Peyer's patch (tissue), 4 donors: ENCODE data around the gene CDK5. TPM values are rescaled to one million over a fixed set of nuclear protein-coding genes. Genes with fewer than 3 reads are reported as not detected.
"Not testable (repeated sequence)": the region's sequence is repeated elsewhere in the genome, so short reads cannot be mapped to it uniquely, and the experiment has no call there.

Experiments used
- DNase-seq, 3 donors: peaks; one replicate each; pipeline ENCODE4 v3.0.0-alpha.2; 2017 to 2019
- H3K27ac ChIP-seq, 4 donors: fragments of 200-600 bp; sonication (generic); one replicate each; pipeline ENCODE4 v1.5.1; 2016 to 2019
- H3K27me3 ChIP-seq, 2 donors: fragments of 200-600 bp; sonication (generic); one replicate each; pipeline ENCODE4 v1.5.1; 2019
- H3K36me3 ChIP-seq, 3 donors: fragments of 200-600 bp; sonication (generic); one replicate each; pipeline ENCODE4 v1.5.1; 2016 to 2019
- H3K4me1 ChIP-seq, 4 donors: fragments of 200-600 bp; sonication (generic); one replicate each; pipeline ENCODE4 v1.5.1; 2016 to 2019
- H3K4me3 ChIP-seq, 4 donors: fragments of 200-600 bp; sonication (generic); 1 replicate in 3 of 4; 2 replicates in 1 of 4; pipeline ENCODE4 v1.5.1; 2016 to 2019; ENCODE audit warnings: mild to moderate bottlenecking in 1 of 4
- H3K9me3 ChIP-seq, 4 donors: fragments of 200-600 bp; sonication (generic); one replicate each; pipeline ENCODE4 v1.5.1; 2016 to 2019; ENCODE audit warnings: mild to moderate bottlenecking in 1 of 4
- POLR2A ChIP-seq, 2 donors: fragments of 450-650 bp; IDR thresholded peaks; one replicate each; pipeline ENCODE4 v1.5.1; 2017; ENCODE audit warnings: antibody characterized with exemption in 2 of 2, mild to moderate bottlenecking in 2 of 2, moderate library complexity in 2 of 2
- total RNA-seq, 4 donors: library from RNA; depleted of rRNA; stranded (reverse); fragments of >200 nt; gene quantifications; one replicate each; pipeline ENCODE4 v1.1.0, GENCODE V29; 2016
- TF ChIP-seq, protein P1 (sequence below), 6 experiments: fragments of 450-650 bp in 4 of 6; fragments of 200-600 bp in 2 of 6; sonication (generic) in 1 of 6; IDR thresholded peaks; one replicate each; pipeline ENCODE4 v1.5.1; 2017 to 2019; ENCODE audit warnings: antibody characterized with exemption in 6 of 6, mild to moderate bottlenecking in 3 of 6, moderate library complexity in 1 of 6

Gene CDK5
- total RNA-seq, 4 donors from 2014 or later = 6.9 to 15.4 (median 13.8) TPM

DNA sequence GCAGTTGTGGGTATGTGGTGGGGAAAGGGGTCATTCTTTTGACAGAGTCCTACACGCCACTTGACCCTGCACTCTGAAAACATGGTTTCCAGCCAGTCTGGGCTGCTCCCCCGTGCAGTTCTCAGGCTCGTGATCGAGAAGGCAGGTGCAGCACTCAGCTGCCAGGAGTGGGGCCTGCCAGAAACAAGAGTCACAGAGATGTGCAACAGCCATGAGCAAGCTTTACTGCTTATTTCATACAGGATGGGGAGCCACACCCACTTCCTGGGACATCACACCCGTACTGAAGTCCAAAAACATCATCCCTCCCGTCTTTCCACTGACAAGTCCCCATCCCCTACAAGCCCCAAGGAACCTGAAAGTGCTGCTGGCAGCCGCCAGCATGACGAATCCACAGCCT, 42.7 kb downstream of the CDK5 start:
- Histone ChIP-seq H3K36me3 (no peaks in the 10 kb centered on the region), H3K27ac (peak overlapping the region in 1 of 4 donors; percentile 72), H3K27me3 (no peaks in the 10 kb centered on the region), H3K9me3 (no peaks in the 10 kb centered on the region), H3K4me3 (no peak overlapping the region), H3K4me1 (peaks cover 6 to 43% (median 17%) of the 10 kb centered on the region in 4 donors)
- peak in 1 of 3 donors; percentile 40 for DNase-seq
- TF ChIP-seq, protein P1, sequence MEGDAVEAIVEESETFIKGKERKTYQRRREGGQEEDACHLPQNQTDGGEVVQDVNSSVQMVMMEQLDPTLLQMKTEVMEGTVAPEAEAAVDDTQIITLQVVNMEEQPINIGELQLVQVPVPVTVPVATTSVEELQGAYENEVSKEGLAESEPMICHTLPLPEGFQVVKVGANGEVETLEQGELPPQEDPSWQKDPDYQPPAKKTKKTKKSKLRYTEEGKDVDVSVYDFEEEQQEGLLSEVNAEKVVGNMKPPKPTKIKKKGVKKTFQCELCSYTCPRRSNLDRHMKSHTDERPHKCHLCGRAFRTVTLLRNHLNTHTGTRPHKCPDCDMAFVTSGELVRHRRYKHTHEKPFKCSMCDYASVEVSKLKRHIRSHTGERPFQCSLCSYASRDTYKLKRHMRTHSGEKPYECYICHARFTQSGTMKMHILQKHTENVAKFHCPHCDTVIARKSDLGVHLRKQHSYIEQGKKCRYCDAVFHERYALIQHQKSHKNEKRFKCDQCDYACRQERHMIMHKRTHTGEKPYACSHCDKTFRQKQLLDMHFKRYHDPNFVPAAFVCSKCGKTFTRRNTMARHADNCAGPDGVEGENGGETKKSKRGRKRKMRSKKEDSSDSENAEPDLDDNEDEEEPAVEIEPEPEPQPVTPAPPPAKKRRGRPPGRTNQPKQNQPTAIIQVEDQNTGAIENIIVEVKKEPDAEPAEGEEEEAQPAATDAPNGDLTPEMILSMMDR (IDR thresholded peaks at IDR 0.05) = no peak
- no peak for TF ChIP-seq POLR2A (IDR thresholded peaks at IDR 0.05)

DNA sequence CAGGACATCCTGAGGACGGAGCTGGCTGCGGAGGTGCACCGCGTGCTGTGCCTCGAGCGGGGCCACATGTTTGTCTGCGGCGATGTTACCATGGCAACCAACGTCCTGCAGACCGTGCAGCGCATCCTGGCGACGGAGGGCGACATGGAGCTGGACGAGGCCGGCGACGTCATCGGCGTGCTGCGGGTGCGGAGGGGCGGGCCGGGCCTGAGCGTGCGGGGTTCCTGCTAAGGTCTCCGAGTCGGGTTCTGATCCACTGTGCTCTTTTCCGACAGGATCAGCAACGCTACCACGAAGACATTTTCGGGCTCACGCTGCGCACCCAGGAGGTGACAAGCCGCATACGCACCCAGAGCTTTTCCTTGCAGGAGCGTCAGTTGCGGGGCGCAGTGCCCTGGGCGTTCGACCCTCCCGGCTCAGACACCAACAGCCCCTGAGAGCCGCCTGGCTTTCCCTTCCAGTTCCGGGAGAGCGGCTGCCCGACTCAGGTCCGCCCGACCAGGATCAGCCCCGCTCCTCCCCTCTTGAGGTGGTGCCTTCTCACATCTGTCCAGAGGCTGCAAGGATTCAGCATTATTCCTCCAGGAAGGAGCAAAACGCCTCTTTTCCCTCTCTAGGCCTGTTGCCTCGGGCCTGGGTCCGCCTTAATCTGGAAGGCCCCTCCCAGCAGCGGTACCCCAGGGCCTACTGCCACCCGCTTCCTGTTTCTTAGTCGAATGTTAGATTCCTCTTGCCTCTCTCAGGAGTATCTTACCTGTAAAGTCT, 43.8 kb downstream of the CDK5 start:
- Histone ChIP-seq H3K27ac (peak overlapping the region in 3 of 4 donors; percentile 57 to 79 (median 72)), H3K27me3 (no peaks in the 10 kb centered on the region), H3K36me3 (no peaks in the 10 kb centered on the region), H3K4me3 (peak overlapping the region; percentile 26 to 48 (median 38)), H3K9me3 (no peaks in the 10 kb centered on the region), H3K4me1 (peaks cover 6 to 39% (median 13%) of the 10 kb centered on the region in 4 donors)
- no peak for TF ChIP-seq POLR2A (IDR thresholded peaks at IDR 0.05)
- TF ChIP-seq, protein P1 (IDR thresholded peaks at IDR 0.05) = peak in 2 of 6 experiments; percentile 3 to 9
- peak; percentile 70 to 95 (median 94) for DNase-seq

DNA sequence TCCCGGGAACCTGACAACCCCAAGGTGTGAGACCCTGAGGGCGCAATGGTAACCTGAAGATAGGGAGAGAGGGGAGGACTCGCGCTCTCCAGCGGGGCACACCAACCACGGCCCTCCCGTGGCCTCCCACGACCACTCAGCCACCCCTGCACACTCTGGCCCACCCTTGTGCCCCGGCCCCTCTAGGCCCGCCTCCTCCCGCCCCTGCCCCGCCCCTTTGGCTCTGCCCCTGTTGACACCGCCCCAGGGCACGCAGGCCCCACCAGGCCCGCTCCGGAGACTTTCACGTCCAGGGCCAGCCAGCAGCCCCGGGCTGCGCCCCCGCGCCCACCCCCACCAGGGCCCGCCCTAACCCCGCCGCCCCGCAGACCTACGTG, 44.4 kb downstream of the CDK5 start:
- TF ChIP-seq POLR2A (IDR thresholded peaks at IDR 0.05) = no peak
- TF ChIP-seq, protein P1 (IDR thresholded peaks at IDR 0.05) = no peak
- DNase-seq = no peak
- Histone ChIP-seq H3K27me3 (no peaks in the 10 kb centered on the region), H3K36me3 (no peaks in the 10 kb centered on the region), H3K27ac (peak overlapping the region in 2 of 4 donors; percentile 72 to 79), H3K4me1 (peaks cover 5 to 35% (median 9%) of the 10 kb centered on the region in 4 donors), H3K4me3 (peak overlapping the region; percentile 26 to 48 (median 38)), H3K9me3 (no peaks in the 10 kb centered on the region)

DNA sequence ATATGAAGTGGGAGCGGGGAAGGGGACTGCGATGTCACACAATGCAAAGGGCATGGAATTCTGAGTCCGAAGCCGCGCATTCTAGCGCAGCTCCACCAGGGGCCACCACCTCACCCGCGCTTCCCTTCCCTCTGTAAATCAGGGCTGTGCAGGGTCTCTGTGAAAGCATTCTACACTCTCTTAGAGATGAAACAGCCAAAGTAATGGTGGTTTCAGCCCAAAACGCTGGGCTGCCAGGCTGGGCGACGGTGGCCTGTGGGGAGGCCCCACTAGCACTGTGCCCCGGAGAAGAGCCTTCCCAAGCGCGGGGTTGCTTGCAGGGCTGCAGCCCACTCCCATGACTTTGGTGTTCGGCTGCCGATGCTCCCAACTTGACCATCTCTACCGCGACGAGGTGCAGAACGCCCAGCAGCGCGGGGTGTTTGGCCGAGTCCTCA, 44.8 kb downstream of the CDK5 start:
- Histone ChIP-seq H3K9me3 (no peaks in the 10 kb centered on the region), H3K4me3 (no peak overlapping the region), H3K36me3 (no peaks in the 10 kb centered on the region), H3K4me1 (peaks cover 1 to 34% (median 6%) of the 10 kb centered on the region in 4 donors), H3K27ac (peak overlapping the region in 3 of 4 donors; percentile 59 to 79 (median 72)), H3K27me3 (no peaks in the 10 kb centered on the region)
- TF ChIP-seq, protein P1 (IDR thresholded peaks at IDR 0.05) = peak in 4 of 6 experiments; percentile 14 to 28 (median 18)
- no peak for TF ChIP-seq POLR2A (IDR thresholded peaks at IDR 0.05)
- DNase-seq = no peak

DNA sequence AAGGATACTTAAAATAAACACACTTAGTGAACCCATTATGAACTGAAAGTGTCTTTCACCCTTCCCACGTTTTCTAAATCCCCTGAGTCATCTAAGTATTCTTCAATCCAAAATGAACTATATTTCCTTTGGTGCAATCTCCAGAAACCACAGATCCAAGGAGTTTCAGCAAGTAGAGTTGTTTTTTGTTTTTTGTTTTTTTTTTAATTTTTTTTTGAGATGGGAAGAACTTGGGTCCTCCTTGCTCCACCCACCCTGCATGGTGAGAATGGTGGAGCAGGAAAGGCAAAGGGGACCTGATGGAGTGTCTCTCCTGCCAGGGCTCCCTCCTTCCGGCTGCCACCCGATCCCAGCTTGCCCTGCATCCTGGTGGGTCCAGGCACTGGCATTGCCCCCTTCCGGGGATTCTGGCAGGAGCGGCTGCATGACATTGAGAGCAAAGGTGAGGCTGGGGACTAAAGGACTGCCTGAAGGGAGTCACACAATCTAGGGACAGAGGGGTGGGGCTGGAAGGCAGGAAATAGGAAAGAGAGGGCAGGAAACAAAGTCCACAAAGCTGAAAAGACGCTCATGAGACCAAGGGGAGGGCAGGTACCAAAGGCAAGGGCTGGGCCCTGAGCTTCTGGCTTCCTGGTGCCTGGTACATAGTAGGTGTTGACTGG, 45.5 kb downstream of the CDK5 start:
- peak in 2 of 3 donors; percentile 72 to 84 for DNase-seq
- TF ChIP-seq POLR2A (IDR thresholded peaks at IDR 0.05) = peak in 1 of 2 donors; percentile 20
- TF ChIP-seq, protein P1 (IDR thresholded peaks at IDR 0.05) = peak in 3 of 6 experiments; percentile 24 to 57 (median 32)
- Histone ChIP-seq H3K27me3 (no peaks in the 10 kb centered on the region), H3K9me3 (no peaks in the 10 kb centered on the region), H3K4me1 (peaks cover 0 to 30% (median 3%) of the 10 kb centered on the region in 4 donors), H3K36me3 (no peaks in the 10 kb centered on the region), H3K27ac (peak overlapping the region in 3 of 4 donors; percentile 36 to 79 (median 59)), H3K4me3 (no peak overlapping the region)

DNA sequence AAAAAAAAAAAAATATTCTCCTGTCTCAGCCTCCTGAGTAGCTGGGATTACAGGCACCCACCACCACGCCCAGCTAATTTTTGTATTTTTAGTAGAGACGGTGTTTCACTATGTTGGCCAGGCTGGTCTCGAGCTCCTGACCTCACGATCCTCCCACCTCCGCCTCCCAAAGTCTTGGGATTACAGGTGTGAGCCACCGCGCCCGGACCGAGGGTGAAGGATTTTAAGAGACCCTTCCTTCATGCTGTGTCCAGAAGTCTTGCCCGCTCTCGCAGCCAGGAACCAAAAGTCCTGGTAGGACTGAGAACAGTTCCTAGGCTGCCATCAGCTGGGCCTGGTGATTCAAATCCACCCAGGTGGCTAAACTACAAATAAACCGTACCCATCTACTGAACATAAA, 46.1 kb downstream of the CDK5 start:
- H3K4me3 ChIP-seq, H3K27me3 ChIP-seq, H3K9me3 ChIP-seq, DNase-seq, H3K36me3 ChIP-seq: not testable (repeated sequence)
- H3K4me1 ChIP-seq = peaks cover 0 to 30% (median 3%) of the 10 kb centered on the region in 4 donors
- peak overlapping the region in 2 of 4 donors; percentile 59 to 79 for H3K27ac ChIP-seq
